ENCODE results near the gene KXD1. TPM values are rescaled to one million over a fixed set of nuclear protein-coding genes. Genes with fewer than 3 reads are reported as not detected.

The KXD1 gene
- total RNA-seq, 1 experiment from 2014 or later, result 148 TPM

DNA sequence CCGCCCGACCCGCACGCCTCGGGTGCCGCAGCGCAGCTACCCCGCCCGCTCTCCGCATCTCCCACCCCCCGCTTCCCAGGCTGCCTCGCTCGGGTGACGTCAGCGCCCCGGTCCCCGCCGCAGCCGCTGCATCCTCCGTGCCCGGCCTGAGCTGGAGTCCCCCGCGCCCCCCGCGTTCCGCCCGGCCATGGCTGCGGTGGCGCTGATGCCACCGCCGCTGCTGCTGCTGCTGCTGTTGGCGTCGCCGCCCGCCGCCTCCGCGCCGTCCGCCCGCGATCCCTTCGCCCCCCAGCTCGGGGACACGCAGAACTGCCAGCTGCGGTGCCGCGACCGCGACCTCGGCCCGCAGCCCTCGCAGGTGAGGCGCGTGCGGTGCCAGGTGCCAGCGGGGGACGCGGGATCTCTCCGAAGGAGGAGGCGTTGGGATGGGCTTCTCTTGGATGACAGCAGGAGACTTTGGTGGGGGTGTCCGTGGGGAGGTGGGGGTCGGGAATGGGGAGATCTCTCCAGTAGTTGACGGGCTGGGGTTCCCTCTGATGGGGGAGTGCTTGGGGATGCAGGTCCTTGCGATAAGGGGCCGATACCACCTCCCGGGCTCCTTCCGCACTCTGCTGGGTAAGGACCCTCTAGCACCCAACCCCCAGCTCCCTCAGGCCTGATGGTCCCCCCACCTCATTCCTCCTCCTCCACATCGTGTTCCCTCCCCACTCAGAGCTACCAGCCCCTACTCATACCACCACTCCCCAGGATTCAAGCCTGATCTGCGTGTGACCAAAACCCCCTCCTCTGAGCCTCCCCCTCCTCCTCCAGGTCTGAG lies 55.3 kb downstream of the KXD1 start, which contains the start of gene TMEM59L:
Gene TMEM59L (plus strand): TSS at position 99 of the 817 bp plus-strand sequence. CDS start 89 bp downstream, at position 188.
- DNase-seq (ENCODE audit: low read depth), result no peak

DNA sequence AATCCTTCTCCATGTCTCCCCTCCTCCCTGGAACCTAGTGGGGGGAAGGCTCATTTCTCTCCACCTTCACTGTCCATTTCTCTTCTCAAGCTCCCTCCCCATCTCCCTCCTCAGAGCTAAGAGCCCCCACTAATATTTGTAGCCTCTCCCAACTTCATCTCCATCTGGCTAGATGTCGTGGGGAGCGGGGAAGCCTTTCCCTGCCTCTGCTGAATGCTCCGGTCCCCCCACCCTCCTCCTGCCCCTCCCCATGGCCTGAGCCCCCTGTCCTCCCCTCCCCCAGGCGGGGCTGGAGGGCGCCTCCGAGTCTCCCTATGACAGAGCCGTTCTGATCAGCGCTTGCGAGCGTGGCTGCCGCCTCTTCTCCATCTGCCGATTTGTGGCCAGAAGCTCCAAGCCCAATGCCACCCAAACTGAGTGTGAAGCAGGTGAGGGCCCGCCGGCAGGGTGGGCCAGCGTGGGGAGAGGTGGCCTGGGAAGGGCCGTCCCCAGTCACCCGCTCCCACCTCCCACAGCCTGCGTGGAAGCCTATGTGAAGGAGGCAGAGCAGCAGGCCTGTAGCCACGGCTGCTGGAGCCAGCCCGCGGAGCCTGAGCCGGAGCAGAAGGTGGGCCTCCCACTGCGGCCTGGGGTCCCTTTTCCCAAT lies 56.0 kb downstream of the KXD1 start:
- no peak for DNase-seq (ENCODE audit: low read depth)

DNA sequence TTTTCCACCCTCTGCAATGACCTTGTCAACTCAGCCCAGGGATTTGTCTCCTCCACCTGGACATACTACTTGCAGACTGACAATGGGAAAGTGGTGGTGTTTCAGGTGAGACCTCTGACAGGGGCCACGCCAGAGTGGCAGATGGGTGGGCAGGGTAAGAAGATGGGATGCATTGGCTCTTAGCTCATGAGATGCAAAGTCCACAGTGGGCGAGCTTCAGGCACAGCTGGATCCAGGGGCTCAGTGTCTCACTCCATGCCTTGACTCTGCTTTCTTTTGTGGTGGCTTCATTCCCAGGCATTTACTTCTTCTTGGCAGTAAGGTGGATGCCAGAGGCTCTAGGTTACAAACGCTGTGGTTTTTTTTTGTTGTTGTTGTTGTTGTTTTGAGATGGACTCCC lies 58.4 kb downstream of the KXD1 start:
- DNase-seq (ENCODE audit: low read depth), result no peak

DNA sequence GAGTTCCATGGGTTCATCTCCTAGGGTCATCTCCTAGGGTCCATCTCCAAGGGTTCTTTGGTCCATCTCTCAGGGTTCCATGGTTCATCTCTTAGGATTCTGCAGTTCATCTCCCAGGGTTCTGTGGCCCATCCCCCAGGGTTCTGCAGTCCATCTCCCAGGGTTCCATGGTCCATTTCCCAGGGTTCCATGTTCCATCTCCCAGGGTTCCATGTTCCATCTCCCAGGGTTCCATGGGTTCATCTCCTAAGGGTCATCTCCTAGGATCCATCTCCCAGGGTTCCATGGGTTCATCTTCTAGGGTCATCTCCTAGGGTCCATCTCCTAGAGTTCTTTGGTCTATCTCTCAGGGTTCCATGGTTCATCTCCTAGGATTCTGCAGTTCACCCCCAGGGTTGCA lies 59.9 kb downstream of the KXD1 start:
- no peak for DNase-seq (ENCODE audit: low read depth)

DNA sequence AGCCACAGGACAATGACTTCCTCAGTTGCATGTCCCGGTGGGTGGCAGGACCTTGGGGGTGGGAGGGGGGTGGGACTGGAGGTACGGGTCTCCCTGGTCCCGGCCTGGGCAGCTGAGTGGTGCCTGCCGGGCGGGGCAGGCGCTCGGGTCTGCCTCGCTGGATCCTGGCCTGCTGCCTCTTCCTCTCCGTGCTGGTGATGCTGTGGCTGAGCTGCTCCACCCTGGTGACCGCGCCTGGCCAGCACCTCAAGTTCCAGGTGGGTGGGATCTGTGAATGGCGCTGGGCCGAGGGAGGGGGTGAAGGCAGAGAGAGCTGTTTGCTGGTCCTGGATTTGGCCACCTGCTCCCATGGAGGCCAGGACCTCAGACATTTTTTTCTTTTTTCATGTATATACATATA lies 60.6 kb downstream of the KXD1 start:
- DNase-seq (ENCODE audit: low read depth), result no peak

Other genes starting within 250 kb of the KXD1 start
- gene LSM4, start 234.8 kb upstream of the KXD1 start, total RNA-seq (2014; rRNA removed), result 376 and 434 TPM in 2 replicates
- gene PGPEP1, start 217.3 kb upstream of the KXD1 start, total RNA-seq (2014; rRNA removed), result 8.0 and 11.0 TPM in 2 replicates
- 109 and 147 TPM in 2 replicates for gene GDF15, start 171.7 kb upstream of the KXD1 start, total RNA-seq (2014; rRNA removed)
- gene LRRC25, start 160.2 kb upstream of the KXD1 start, total RNA-seq (2014; rRNA removed), result not detected in 2 replicates
- gene SSBP4, start 138.5 kb upstream of the KXD1 start, total RNA-seq (2014; rRNA removed), result 41.6 and 64.2 TPM in 2 replicates
- 0.83 and 0.86 TPM in 2 replicates for gene ISYNA1, start 119.7 kb upstream of the KXD1 start, total RNA-seq (2014; rRNA removed)
- 10.5 and 10.8 TPM in 2 replicates for gene ELL, start 35.8 kb upstream of the KXD1 start, total RNA-seq (2014; rRNA removed)
- 374 and 409 TPM in 2 replicates for gene FKBP8, start 14.3 kb upstream of the KXD1 start, total RNA-seq (2014; rRNA removed)
- 772 and 799 TPM in 2 replicates for gene UBA52, start 14.0 kb downstream of the KXD1 start, total RNA-seq (2014; rRNA removed)
- 90.9 and 100 TPM in 2 replicates for gene REX1BD, start 30.9 kb downstream of the KXD1 start, total RNA-seq (2014; rRNA removed)
- gene CRLF1, start 48.9 kb downstream of the KXD1 start, total RNA-seq (2014; rRNA removed), result 0.86 and 5.8 TPM in 2 replicates
- gene TMEM59L, start 55.0 kb downstream of the KXD1 start, total RNA-seq (2014; rRNA removed), result 0.11 and 0.26 TPM in 2 replicates
- gene KLHL26, start 79.2 kb downstream of the KXD1 start, total RNA-seq (2014; rRNA removed), result 3.3 and 5.3 TPM in 2 replicates
- 1.7 and 2.0 TPM in 2 replicates for gene CRTC1, start 125.8 kb downstream of the KXD1 start, total RNA-seq (2014; rRNA removed)
- gene COMP, start 233.4 kb downstream of the KXD1 start, total RNA-seq (2014; rRNA removed), result 0.13 TPM in 1 of 2 replicates, not detected in the other

All from LHCN-M2 (cell line).